ENCODE measurements around the gene RNF220.

DNA sequence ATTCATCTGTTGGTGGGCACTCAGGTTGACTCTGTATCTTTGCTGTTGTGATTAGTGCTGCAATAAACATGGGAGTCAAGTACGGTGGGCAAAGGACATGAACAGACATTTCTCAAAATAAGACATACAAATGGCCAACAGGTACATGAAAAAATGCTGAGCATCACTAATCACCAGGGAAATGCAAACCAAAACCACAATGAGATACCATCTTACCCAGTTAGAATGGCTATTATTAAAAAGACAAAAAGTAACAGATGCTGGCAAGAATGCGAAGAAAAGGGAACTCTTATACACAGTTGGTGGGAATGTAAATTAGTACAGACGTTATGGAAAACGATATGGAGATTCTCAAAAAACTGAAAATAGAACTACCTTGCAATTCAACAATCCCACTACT is 170.3 kb downstream of the RNF220 start:
- TF ChIP-seq, protein P1, sequence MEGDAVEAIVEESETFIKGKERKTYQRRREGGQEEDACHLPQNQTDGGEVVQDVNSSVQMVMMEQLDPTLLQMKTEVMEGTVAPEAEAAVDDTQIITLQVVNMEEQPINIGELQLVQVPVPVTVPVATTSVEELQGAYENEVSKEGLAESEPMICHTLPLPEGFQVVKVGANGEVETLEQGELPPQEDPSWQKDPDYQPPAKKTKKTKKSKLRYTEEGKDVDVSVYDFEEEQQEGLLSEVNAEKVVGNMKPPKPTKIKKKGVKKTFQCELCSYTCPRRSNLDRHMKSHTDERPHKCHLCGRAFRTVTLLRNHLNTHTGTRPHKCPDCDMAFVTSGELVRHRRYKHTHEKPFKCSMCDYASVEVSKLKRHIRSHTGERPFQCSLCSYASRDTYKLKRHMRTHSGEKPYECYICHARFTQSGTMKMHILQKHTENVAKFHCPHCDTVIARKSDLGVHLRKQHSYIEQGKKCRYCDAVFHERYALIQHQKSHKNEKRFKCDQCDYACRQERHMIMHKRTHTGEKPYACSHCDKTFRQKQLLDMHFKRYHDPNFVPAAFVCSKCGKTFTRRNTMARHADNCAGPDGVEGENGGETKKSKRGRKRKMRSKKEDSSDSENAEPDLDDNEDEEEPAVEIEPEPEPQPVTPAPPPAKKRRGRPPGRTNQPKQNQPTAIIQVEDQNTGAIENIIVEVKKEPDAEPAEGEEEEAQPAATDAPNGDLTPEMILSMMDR (IDR thresholded peaks at IDR 0.05) = no peak
- no peak for TF ChIP-seq POLR2A (IDR thresholded peaks at IDR 0.05)

Measured in body of pancreas (tissue), 4 donors.